WI38 (cell line): ENCODE results near the gene GTF2F2.
A peak's percentile ranks its signal among the peaks of the same experiment; 100 is the strongest.

Source experiments
- H3K4me3 ChIP-seq: 2 replicates; pipeline ENCODE4 v1.5.1; 2011; ENCODE audit warnings: low read depth, mild to moderate bottlenecking, control low read depth, low read length
- CTCF ChIP-seq: IDR thresholded peaks from 2 replicates; pipeline ENCODE4 v1.5.1; 2012; ENCODE audit warnings: low read depth, mild to moderate bottlenecking, control low read depth, low read length

Gene GTF2F2

GRCh38 chr13:45162821-45163220, 42.5 kb downstream of the GTF2F2 start:
- TF ChIP-seq CTCF, result no peak
- peak overlapping the region; percentile 20; the same call in 1 of the 2 replicates for H3K4me3 ChIP-seq

GRCh38 chr13:45166858-45167257, 46.5 kb downstream of the GTF2F2 start:
- TF ChIP-seq CTCF, result no peak

DNA sequence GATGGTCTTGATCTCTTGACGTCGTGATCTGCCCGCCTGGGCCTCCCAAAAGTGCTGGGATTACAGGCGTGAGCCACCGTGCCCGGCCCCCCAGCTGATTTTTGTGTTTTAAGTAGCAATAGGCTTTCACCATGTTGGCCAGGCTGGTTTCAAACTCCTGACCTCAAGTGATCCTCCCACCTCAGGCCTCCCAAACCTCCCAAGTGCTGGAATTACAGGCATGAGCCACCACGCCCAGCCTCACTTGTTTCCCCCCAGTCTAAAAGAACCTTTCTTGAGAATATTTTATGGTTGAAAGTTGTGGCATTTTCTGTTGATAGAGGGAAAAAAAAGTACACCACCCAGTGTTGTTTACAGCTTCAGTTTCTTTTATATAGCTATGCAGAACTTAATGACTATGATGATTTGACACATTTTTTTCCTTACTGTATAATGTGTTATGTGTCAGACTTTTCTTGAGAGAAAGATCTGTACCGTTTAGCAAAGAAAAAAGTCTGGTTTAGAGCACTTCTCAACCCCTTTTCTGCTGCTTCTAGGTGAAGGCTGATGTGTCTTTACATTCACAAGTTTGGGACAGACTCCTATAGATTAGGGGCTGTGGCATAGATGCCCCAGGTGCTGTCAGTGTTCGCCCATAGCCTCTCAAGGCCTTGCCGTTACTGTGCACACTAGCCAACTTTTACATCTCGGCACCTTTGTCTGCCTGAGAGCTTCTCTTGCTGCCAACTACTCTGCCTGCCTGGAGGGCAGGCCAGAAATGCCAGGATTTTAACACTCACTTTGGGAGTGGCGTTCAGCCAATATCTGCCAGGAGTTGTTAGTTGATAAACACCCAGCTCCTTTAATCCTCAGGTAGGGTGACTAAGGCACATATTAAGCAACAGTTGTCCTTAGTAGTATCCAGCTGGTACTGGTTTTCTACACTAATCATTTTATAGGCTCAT, 47.6 kb downstream of the GTF2F2 start:
- TF ChIP-seq CTCF, result no peak
- H3K4me3 ChIP-seq, result no peak overlapping the region

More at GRCh38 chr13:45166858-45167257, 46.5 kb downstream of the GTF2F2 start:
- H3K4me3 ChIP-seq, result no peak overlapping the region

DNA sequence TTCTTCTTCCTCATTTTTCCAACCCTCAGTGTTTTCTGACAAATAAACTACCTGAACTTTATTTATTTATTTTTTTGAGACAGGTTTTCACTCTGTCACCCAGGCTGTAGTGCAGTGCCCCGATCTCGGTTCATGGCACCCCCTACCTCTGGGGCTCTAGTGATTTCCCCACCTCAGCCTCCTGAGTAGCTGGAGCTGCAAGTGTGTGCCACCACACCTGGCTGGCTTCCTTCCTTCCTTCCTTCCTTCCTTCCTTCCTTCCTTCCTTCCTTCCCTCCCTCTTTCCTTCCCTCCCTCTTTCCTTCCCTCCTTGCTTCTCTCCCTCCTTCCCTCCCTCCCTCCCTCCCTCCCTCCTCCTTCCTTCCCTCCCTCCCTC, 48.2 kb downstream of the GTF2F2 start:
- no peak for TF ChIP-seq CTCF
- H3K4me3 ChIP-seq, result no peak overlapping the region

GRCh38 chr13:45174478-45174877, 54.2 kb downstream of the GTF2F2 start:
- TF ChIP-seq CTCF, result no peak
- no peak overlapping the region for H3K4me3 ChIP-seq

- peak overlapping the region; percentile 25; the same call in 1 of the 2 replicates for H3K4me3 ChIP-seq
- no peak for TF ChIP-seq CTCF
These were observed 58.2 kb downstream of the GTF2F2 start for GRCh38 chr13:45178349-45179162.
